Measurements from ENCODE around the gene UNC79.

UNC79 gene

DNA sequence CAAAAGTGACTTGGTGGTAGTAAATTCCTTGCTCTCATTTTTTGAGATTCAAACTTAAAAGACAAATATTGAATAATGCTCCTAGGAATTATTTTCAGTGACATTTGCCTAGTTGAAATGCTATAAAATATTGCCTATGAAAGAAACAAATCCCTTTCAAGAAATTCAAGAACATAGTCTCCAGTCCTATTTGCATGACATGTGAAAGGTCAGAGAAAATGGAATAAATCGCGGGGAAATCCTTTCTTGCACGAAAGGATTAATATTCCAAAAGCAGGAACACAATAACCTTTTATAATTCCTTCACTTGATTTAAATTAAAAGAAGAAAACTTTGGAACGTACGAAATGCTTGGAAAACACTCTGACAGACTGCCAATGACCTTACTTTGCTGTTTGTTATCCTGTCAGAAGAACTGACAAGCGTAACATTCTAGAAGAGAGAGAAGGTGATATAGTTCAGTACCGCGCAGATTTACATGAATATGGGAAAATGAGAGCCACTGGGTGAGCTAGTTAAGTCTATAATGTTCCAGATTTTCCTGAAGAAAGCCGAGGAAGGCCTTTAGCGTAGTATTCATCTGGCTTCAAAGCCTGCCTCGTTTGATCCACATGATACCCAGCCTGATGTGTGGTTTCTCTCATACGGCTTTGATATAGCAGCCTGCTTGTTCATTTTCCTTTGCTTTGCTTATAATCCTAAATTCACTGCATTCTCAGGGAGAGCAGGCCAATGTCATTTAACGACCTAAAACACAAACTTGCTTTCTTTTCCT lies 254.6 kb downstream of the UNC79 start:
- no peaks in the 10 kb centered on the region for H3K9me3 ChIP-seq (replicated peaks; ENCODE audit: insufficient read depth, low read length)
- no peaks in the 10 kb centered on the region for H3K4me1 ChIP-seq (ENCODE audit: low read length)

DNA sequence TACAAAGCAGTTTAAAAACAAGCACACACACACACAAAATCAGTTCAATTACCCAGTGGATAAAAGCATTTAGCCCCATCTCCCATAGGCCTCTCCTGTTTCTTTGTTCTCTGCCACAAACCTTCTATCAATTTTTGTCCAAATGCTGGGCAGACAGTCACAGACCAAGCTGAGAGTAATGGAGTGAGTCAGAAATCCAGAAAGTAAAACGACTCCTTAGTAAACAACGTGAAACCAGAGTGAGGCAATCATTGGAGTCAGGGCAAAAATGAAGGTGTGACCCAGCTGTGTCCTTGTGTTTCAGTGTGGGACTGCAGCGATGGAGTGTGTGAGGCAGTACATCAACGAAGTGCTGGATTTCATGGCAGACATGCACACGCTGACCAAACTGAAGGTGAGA lies 255.5 kb downstream of the UNC79 start:
- no peak for DNase-seq
- no peak overlapping the region for H3K4me2 ChIP-seq (ENCODE audit: low read depth, low read length)
- H3K9me2 ChIP-seq (replicated peaks; ENCODE audit: insufficient read depth, low read length): no peaks in the 10 kb centered on the region
- H3K36me3 ChIP-seq (replicated peaks; ENCODE audit: insufficient read depth, low read length): no peaks in the 10 kb centered on the region
- H3K27me3 ChIP-seq (replicated peaks; ENCODE audit: insufficient read depth, low read length): no peaks in the 10 kb centered on the region
- no peaks in the 10 kb centered on the region for H3K9me3 ChIP-seq (replicated peaks; ENCODE audit: insufficient read depth, low read length)
- H4K20me1 ChIP-seq (ENCODE audit: insufficient read depth, low read length): no peaks in the 10 kb centered on the region
- H2AFZ ChIP-seq (ENCODE audit: low read length): no peak overlapping the region
- H3K4me1 ChIP-seq (ENCODE audit: low read length): no peaks in the 10 kb centered on the region
- no peak overlapping the region for H3K9ac ChIP-seq (ENCODE audit: low read length)
- H3K27ac ChIP-seq (ENCODE audit: low read length): no peak overlapping the region
- H3K79me2 ChIP-seq (ENCODE audit: low read length): no peaks in the 10 kb centered on the region
- no peak overlapping the region for H3K4me3 ChIP-seq (ENCODE audit: low read length)
- no peaks in the 10 kb centered on the region for H3F3A ChIP-seq (ENCODE audit: insufficient read depth, low read length)
- TF ChIP-seq, protein P1, sequence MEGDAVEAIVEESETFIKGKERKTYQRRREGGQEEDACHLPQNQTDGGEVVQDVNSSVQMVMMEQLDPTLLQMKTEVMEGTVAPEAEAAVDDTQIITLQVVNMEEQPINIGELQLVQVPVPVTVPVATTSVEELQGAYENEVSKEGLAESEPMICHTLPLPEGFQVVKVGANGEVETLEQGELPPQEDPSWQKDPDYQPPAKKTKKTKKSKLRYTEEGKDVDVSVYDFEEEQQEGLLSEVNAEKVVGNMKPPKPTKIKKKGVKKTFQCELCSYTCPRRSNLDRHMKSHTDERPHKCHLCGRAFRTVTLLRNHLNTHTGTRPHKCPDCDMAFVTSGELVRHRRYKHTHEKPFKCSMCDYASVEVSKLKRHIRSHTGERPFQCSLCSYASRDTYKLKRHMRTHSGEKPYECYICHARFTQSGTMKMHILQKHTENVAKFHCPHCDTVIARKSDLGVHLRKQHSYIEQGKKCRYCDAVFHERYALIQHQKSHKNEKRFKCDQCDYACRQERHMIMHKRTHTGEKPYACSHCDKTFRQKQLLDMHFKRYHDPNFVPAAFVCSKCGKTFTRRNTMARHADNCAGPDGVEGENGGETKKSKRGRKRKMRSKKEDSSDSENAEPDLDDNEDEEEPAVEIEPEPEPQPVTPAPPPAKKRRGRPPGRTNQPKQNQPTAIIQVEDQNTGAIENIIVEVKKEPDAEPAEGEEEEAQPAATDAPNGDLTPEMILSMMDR (IDR thresholded peaks at IDR 0.05; ENCODE audit: low read length): no peak
- TF ChIP-seq EZH2 (optimal IDR thresholded peaks at IDR 0.05; ENCODE audit: low read depth, low read length) (no peak), EZH2phosphoT487 (IDR thresholded peaks at IDR 0.05; ENCODE audit: low read length) (no peak)

More for the DNA sequence above, 254.6 kb downstream of the UNC79 start:
- H3K4me3 ChIP-seq (ENCODE audit: low read length): no peak overlapping the region
- no peak overlapping the region for H3K4me2 ChIP-seq (ENCODE audit: low read depth, low read length)
- no peak for DNase-seq
- no peaks in the 10 kb centered on the region for H3F3A ChIP-seq (ENCODE audit: insufficient read depth, low read length)
- no peak for TF ChIP-seq EZH2 (optimal IDR thresholded peaks at IDR 0.05; ENCODE audit: low read depth, low read length)
- TF ChIP-seq, protein P1 (IDR thresholded peaks at IDR 0.05; ENCODE audit: low read length): no peak
- no peak for TF ChIP-seq EZH2phosphoT487 (IDR thresholded peaks at IDR 0.05; ENCODE audit: low read length)
- no peaks in the 10 kb centered on the region for H4K20me1 ChIP-seq (ENCODE audit: insufficient read depth, low read length)
- no peaks in the 10 kb centered on the region for H3K27me3 ChIP-seq (replicated peaks; ENCODE audit: insufficient read depth, low read length)
- H3K9ac ChIP-seq (ENCODE audit: low read length): no peak overlapping the region
- no peak overlapping the region for H2AFZ ChIP-seq (ENCODE audit: low read length)
- H3K27ac ChIP-seq (ENCODE audit: low read length): no peak overlapping the region
- no peaks in the 10 kb centered on the region for H3K79me2 ChIP-seq (ENCODE audit: low read length)
- H3K9me2 ChIP-seq (replicated peaks; ENCODE audit: insufficient read depth, low read length): no peaks in the 10 kb centered on the region
- no peaks in the 10 kb centered on the region for H3K36me3 ChIP-seq (replicated peaks; ENCODE audit: insufficient read depth, low read length)

- TF ChIP-seq EZH2phosphoT487 (IDR thresholded peaks at IDR 0.05; ENCODE audit: low read length) (no peak), EZH2 (optimal IDR thresholded peaks at IDR 0.05; ENCODE audit: low read depth, low read length) (no peak)
- TF ChIP-seq, protein P1 (IDR thresholded peaks at IDR 0.05; ENCODE audit: low read length): no peak
- no peak overlapping the region for H2AFZ ChIP-seq (ENCODE audit: low read length)
- no peak overlapping the region for H3K4me2 ChIP-seq (ENCODE audit: low read depth, low read length)
- no peaks in the 10 kb centered on the region for H3K79me2 ChIP-seq (ENCODE audit: low read length)
- no peaks in the 10 kb centered on the region for H3K36me3 ChIP-seq (replicated peaks; ENCODE audit: insufficient read depth, low read length)
- no peaks in the 10 kb centered on the region for H3F3A ChIP-seq (ENCODE audit: insufficient read depth, low read length)
- H4K20me1 ChIP-seq (ENCODE audit: insufficient read depth, low read length): no peaks in the 10 kb centered on the region
- no peak overlapping the region for H3K4me3 ChIP-seq (ENCODE audit: low read length)
- DNase-seq: no peak
- H3K9me2 ChIP-seq (replicated peaks; ENCODE audit: insufficient read depth, low read length): no peaks in the 10 kb centered on the region
- no peaks in the 10 kb centered on the region for H3K27me3 ChIP-seq (replicated peaks; ENCODE audit: insufficient read depth, low read length)
- no peak overlapping the region for H3K9ac ChIP-seq (ENCODE audit: low read length)
- H3K4me1 ChIP-seq (ENCODE audit: low read length): no peaks in the 10 kb centered on the region
- no peaks in the 10 kb centered on the region for H3K9me3 ChIP-seq (replicated peaks; ENCODE audit: insufficient read depth, low read length)
- H3K27ac ChIP-seq (ENCODE audit: low read length): no peak overlapping the region
Measured at GRCh38 chr14:93688239-93688666, 257.5 kb downstream of the UNC79 start.
